UCSD-AML1 (cell line): ENCODE data around the gene WDR70.
"Not testable (repeated sequence)": the region's sequence is repeated elsewhere in the genome, so short reads cannot be mapped to it uniquely, and the experiment has no call there.

Experiments
- DNase-seq: peaks from one replicate; lab custom pipeline; 2025; ENCODE audit not compliant: unreplicated experiment; lab: John Stamatoyannopoulos, UW

The WDR70 gene

GRCh38 chr5:37568018-37568753 lies 189.1 kb downstream of the WDR70 start:
- DNase-seq = no peak

DNA sequence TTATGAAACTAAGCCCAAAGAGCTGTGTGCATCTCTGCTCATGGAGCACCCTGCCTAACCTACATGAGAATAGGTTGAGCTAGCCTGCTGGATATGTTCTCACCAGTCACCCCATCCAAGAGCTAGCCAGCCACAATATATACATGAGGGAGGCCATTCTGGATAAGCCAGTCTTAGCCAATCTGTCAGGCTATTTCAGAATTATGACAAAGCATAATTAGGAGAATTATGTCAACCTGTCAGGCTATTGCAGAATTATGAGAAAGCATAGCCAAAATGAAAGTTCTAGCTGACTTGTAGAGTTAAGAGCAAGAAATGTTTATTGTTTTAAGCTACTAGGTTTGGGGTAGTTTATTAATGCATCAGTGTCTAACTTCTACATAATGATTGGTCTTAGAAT lies 189.8 kb downstream of the WDR70 start:
- no peak for DNase-seq

- DNase-seq = no peak
Observed at GRCh38 chr5:37569466-37569865, 190.3 kb downstream of the WDR70 start.

- DNase-seq = no peak
Observed at GRCh38 chr5:37570597-37570996, 191.5 kb downstream of the WDR70 start.

DNA sequence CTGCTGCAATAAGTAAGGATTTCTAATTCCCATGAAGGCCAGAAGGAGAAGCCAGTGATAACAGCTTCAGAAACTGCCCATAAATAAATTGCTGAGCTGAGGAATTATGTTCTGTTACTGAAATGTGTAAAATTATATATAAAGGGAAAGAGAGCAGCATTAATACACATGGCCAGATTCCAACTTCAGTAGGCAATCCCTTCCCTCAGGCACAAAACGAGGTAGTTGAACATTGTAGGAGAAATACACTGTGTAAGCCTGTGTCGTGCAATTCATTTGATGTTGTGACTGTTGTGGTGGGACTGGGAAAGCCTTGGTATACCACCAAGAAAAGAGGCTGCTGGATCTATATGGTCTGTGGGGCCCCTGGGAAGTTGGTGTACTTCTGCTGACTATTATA lies 192.9 kb downstream of the WDR70 start:
- no peak for DNase-seq

DNA sequence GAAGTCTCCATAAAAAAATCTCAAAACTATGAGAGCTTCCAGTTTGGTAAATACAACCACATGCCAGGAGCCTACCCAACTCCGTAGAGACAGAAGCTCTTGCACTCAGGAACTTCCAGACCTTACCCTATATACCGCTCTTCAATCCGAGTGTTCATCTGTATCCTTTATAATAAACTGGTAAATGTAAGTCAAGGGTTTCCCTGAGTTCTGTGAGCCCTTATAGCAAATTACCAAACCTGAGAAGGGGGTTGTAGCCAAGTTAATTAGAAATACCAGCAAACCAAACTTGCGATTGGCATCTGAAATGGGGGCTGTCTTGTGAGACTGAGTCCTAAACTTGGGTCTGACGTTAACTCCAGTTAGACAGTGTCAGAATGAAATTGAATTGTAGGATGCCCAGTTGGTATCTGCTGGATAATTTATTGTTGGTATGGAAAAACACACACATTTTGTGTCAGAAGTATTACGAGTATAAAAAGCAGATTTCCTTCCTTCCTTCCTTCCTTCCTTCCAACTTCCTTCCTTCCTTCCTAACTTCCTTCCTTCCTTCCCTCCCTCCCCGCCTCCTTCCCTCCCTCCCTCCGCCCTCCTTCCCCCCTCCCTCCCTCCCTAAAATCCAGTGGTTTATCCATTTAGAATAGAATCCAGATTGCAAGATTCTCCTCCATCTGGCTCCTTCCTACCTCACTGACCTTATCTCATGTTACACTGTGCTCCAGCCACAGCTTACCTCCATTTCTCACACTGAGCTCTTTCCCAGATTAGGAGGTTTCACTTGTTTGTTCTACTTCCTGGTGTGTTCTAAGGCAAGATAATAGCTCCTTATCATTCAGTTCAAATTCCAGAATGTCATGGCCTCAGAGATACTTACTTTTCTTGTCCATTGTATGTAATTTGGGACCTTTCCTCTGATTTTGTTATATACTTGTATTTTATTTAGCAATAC lies 196.7 kb downstream of the WDR70 start:
- no peak for DNase-seq

GRCh38 chr5:37576552-37576951 lies 197.4 kb downstream of the WDR70 start:
- no peak for DNase-seq

DNA sequence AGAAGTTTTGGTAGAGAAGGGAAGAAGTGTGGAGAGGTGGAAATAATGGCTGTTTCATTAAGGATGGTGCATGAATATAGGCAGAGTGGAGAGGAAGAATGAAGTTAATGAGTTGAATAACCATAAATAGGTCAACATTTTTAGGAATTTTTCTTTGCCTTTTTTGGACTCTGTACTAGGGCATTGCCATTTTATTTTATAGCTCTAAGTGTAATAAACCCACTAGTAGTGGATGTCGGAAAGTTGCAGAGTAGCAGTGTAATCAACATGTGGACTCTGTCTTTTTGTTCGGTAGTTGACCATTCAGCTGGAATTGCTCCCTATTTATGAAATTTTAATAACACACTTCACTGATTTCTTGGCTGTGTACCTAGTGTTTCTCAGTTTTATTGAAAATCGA lies 199.1 kb downstream of the WDR70 start:
- DNase-seq = no peak

DNA sequence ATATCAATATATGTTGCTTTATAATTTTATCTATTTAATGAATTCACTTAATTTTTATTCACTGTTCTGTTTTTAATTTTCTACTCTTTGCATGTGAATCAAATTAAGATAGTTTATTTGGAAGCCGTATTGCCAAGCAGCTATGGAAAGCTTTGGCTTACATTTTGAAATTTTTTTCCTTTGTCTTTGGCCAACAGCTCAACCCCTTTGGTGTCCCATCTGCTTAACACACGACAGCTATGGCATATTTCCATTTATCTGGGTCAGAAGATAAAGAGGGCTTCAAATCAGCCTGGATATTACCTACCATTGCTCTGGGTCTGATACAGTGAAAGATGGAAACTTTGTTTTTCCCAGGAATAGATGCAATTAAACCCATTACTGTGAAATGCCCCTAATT lies 201.0 kb downstream of the WDR70 start:
- no peak for DNase-seq

- DNase-seq = no peak
Observed at GRCh38 chr5:37582202-37582601, 203.1 kb downstream of the WDR70 start.

GRCh38 chr5:37593292-37593691 lies 214.2 kb downstream of the WDR70 start:
- DNase-seq = not testable (repeated sequence)

DNA sequence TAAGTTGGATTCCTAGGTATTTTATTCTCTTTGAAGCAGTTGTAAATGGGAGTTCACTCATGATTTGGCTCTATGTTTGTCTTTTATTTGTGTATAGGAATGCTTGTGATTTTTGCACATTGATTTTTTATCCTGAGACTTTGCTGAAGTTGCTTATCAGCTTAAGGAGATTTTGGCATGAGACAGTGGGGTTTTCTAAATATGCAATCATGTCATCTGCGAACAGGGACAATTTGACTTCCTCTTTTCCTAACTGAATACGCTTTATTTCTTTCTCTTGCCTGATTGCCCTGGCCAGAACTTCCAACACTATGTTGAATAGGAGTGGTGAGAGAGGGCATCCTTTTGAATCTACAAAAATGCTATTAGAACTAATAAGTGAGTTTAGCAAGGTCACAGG lies 215.7 kb downstream of the WDR70 start:
- not testable (repeated sequence) for DNase-seq

DNA sequence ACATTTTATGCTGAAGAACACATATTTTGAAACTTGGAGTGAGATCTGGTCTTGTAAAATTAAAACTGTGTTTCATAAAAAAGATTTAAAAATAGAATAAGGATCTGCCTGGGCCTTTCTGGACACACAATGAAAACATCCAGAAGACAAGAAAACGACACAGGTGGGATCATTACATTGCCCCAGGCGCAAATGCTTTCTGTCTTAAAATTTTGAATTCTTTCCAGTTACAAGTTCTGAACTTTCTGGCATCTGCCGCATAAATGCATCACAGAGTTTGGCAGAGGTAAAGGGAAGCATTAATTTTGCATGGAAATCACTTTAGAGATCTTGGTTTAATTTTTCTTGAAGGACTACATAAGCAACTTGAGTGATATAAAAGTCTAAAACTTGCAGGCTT lies 219.6 kb downstream of the WDR70 start:
- DNase-seq = no peak

DNA sequence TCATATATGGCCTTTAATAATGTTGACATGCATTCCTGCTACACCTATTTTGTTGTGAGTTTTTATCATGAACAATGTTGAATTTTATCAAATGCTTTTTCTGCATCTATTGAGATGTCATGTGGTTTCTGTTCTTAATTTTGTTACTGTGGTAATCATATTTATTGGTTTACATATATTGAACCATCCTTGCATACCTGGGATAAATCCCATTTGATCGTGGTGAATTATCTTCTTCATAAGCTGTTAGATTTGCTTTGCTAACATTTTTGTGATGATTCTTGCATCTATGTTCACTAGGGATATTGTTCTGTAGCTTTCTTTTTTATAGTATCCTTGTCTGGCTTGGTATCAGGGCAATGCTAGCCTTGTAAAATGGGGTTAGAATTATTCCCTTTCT lies 222.0 kb downstream of the WDR70 start:
- DNase-seq = no peak

- no peak for DNase-seq
Observed at GRCh38 chr5:37603072-37603471, 224.0 kb downstream of the WDR70 start.

GRCh38 chr5:37604290-37604689 lies 225.2 kb downstream of the WDR70 start:
- DNase-seq = no peak

DNA sequence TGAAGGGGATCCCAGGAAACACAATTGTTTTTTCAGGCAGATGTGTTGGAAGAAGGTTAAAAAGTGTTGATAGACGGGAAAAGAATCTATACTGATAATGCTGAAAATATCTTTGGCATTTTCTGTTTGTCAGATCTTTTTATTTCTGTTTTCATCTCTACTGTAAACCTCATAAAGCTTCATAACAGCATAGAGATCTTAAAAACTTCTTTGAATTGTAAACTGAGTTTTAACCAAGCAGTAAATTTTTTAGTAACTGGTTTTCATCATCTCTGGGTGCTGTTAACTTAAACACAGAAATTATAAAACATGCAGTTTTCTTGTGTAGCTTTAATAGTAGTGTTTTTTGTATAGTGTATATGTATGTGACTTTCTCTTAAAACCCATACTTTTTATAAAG lies 227.0 kb downstream of the WDR70 start:
- no peak for DNase-seq

DNA sequence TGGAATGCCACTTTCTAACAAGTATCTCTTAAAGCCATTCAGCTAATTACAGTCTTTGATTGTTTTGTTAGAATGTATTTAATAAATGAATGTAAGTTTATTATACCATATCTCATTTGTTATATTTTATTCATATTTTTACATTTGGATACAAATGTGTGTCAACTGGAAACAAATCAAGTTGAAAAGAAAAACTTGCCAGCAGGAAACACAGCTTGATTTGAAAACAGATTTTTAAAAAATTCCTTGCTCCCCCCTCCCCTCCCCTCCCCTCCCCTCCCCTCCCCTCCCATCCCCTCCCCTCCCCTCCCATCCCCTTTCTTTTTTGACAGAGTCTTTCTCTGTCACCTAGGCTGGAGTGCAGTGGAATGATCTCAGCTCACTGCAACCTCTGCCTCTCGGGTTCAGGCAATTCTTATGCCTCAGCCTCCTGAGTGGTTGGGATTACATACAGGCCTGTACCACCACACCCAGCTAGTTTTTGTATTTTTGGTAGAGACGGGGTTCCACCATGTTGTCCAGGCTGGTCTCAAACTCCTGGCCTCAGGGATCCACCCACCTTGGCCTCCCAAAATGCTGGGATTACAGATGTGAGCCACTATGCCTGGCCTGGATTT lies 227.6 kb downstream of the WDR70 start:
- no peak for DNase-seq

DNA sequence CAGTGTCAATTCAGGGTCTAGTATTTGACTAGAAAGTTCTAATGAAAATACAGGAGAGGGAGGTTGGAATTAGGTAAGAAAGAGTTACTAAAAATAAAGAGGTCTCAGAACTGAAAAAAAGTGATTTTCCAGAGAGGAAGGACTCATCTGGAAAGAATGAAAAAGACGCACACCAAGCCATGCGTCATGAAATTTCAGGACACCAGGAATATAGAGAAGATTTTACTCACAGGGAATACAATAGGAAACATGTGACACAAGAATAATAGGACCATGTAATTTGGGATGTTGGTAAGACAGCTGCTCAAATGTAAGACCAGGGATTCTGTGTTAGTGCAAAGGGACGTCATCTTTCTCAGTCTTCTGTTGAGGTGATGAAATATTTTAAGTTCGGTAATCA lies 236.1 kb downstream of the WDR70 start:
- no peak for DNase-seq

- DNase-seq = no peak
Observed at GRCh38 chr5:37619353-37619752, 240.2 kb downstream of the WDR70 start.

- DNase-seq = not testable (repeated sequence)
Observed at GRCh38 chr5:37622354-37622753, 243.2 kb downstream of the WDR70 start.

DNA sequence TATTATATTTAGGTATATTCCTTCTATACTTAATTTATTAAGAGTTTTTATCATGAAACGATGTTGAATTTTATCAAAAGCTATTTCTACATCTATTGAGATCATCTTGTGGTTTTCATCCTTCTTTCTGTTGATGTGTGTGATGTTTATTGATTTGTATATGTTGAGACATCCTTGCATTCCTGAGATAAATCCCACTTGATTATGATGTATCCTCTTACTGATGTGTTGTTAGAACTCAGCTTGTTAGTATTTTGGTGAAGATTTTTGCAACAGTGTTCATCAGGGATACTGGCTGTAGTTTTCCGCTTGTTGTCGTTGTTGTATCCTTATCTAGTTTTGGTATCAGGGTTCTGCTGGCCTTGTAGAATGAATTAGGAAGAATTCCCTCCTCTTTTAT lies 247.1 kb downstream of the WDR70 start:
- DNase-seq = no peak
